AG10803 (cell line): ENCODE data around the gene GIPC3.

Source experiments
- DNase-seq: peaks from one replicate; pipeline ENCODE4 v3.0.0; 2010; ENCODE audit warnings: low read depth
- H3K4me3 ChIP-seq: 2 replicates; pipeline ENCODE4 v1.5.1; 2011; ENCODE audit warnings: mild to moderate bottlenecking, low read length, control low read depth
- CTCF ChIP-seq: conservative IDR thresholded peaks from 2 replicates; pipeline ENCODE4 v1.5.1; 2011; ENCODE audit warnings: mild to moderate bottlenecking, low read length, control low read depth, inconsistent platforms

GIPC3 gene

GRCh38 chr19:3545669-3546034 is 39.6 kb upstream of the GIPC3 start:
- no peak overlapping the region for H3K4me3 ChIP-seq
- DNase-seq: no peak
- TF ChIP-seq CTCF: no peak

- no peak for TF ChIP-seq CTCF
- no peak for DNase-seq
- no peak overlapping the region for H3K4me3 ChIP-seq
These were observed 39.2 kb upstream of the GIPC3 start for GRCh38 chr19:3546119-3546518.

- peak; percentile 59 for TF ChIP-seq CTCF
- no peak overlapping the region for H3K4me3 ChIP-seq
- DNase-seq: peak; percentile 17
These were observed 38.0 kb upstream of the GIPC3 start for GRCh38 chr19:3547301-3547731.

- no peak for DNase-seq
- TF ChIP-seq CTCF: no peak
- H3K4me3 ChIP-seq: no peak overlapping the region
These were observed 37.5 kb upstream of the GIPC3 start for GRCh38 chr19:3547767-3548282.

GRCh38 chr19:3548606-3549005 is 36.7 kb upstream of the GIPC3 start:
- TF ChIP-seq CTCF: no peak
- no peak for DNase-seq
- H3K4me3 ChIP-seq: no peak overlapping the region

GRCh38 chr19:3549816-3550215 is 35.5 kb upstream of the GIPC3 start:
- no peak for DNase-seq
- H3K4me3 ChIP-seq: no peak overlapping the region
- no peak for TF ChIP-seq CTCF

- TF ChIP-seq CTCF: no peak
- no peak overlapping the region for H3K4me3 ChIP-seq
- no peak for DNase-seq
These were observed 34.1 kb upstream of the GIPC3 start for GRCh38 chr19:3550947-3551791.
